GM19351 (cell line): Measurements from ENCODE around the gene PIK3C2G.
"Not testable (repeated sequence)": the region's sequence is repeated elsewhere in the genome, so short reads cannot be mapped to it uniquely, and the experiment has no call there.

Source experiments
- ATAC-seq: cut with Tn5 transposase; IDR thresholded peaks from one replicate; pipeline ENCODE4 v1.9.1; 2021; ENCODE audit warnings: mild to moderate bottlenecking, moderate library complexity; ENCODE audit not compliant: unreplicated experiment

The PIK3C2G gene

DNA sequence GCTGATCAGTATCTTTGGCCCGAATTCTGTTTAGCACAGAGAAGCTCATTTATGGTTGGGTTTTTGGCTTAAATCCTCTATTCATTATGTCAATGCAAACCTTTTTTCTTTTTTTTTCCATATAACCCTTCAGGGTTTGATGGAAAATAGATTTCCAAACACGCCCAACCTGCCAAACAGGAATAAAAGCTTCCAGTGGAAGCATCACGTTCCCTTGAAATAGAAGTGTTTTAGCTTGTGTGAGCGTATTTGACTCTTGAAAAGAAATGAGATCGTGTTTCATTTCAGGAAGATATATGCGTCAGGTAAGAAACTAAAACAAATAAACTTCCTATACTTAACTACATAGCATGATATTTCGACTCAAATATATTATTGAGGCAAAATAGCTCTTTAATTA is at the start of gene PIK3C2G:
Gene PIK3C2G, plus strand, starts transcription at position 246 of the 400 bp plus-strand sequence. CDS start 20,564 bp downstream, outside the sequence.
- no peak for ATAC-seq

DNA sequence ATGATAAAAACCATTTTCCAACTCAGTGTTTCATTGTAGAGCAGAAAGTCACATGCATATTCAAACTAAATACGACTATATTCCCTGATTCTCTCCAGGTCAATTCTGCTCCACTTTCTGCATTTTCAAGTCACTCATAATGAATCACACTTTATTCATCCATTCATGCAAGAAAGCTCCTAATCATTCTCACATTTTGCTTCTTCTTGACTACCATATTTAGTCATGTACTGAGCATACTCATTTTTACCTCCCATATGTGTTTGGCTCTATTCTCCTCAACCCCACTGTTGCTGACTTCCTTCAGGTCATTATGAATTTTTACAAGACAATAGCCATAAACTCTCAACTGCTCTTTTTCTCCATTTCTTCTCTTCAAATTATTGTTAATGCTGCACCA is 43.4 kb upstream of the PIK3C2G start:
- ATAC-seq: no peak

- no peak for ATAC-seq
Measured at GRCh38 chr12:18221726-18222125, 39.6 kb upstream of the PIK3C2G start.

GRCh38 chr12:18222699-18223098 is 38.6 kb upstream of the PIK3C2G start:
- no peak for ATAC-seq

DNA sequence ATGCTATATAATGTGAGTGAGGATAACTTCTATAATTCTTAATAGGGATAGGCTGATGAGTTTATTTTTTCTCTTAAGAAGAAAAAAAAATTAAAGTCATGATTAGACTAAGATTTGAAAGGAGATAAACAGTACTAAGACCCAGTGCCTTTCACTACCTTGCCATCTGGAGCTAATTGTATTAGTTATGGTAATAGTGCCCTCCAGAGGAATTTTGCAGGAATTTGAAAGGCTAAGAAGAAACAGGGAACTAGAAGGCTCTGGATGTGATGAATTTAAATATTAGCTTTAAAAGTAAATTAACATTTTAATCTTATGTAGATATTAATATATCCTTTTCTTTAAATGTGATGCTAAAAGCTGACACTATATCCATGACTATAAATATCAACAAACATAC is 36.6 kb upstream of the PIK3C2G start:
- ATAC-seq: no peak

DNA sequence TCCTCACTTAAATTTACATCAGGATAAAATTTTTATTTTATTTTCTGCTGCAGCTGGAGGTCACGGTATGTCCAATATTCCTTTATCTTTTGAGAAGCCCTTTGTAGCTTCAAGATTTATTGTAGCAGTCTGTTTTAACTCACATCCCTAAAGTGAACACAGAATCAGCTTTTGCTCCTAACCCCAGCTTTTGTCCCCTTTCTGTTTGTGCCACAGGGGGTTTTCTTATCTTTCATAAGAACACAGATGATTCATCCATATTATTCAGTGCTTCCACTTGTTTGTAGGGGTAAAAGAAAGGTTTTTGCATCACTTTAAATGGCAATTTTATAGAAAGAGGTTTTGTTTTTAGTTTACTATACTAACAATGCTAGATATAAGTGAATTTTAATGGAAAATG is 21.8 kb upstream of the PIK3C2G start:
- no peak for ATAC-seq

DNA sequence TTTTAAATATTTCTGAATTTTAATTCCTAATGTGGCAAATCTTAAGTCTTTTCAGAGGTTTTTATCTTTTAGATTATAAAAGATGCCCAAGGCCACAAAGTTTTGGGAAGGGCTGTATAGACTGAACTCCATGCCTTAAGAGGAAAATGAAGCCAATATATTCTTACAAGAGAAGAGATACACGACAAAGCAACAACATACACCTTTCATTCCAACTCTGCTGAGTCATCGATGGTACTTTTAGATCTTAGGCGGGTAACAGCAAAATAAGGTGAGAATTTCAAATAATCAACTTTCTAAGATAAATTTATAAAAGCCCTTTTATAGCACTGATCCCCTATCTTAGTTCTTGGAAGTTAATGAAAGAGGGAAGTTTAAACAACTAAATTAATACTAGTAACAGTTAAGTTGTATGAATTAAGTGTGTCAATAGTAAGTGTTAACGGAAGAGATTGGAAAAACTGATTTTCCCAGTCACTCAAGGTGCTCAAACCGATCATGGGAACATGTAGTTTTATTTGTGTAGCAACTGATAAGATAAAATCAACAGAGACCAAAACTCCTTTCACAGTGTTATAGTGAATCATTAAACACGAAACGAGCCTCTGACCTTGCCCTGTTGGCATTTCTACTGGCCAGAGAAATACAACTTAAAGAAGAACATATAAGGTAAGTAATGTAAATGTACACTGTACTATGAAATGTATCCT is 18.8 kb upstream of the PIK3C2G start:
- no peak for ATAC-seq

- ATAC-seq: no peak
Measured at GRCh38 chr12:18243238-18243637, 18.1 kb upstream of the PIK3C2G start.

DNA sequence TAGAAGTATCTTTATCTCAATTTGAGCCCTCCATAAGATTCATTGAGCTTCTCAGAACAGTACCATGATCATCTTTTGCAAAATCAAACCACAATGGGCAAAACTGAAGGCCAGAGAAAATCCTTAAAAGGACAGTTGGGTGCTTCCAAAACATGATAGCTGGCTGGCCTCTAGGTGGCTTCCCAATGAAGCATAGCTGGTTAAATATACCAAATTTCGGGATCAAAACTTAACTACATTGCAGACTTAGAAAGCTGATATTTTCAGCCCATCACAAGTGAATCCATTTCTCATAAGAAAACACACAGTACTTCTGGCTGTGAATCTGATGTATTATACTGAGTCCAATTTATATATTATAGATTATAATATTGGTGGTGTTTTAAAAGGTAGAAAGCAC is 15.3 kb upstream of the PIK3C2G start:
- no peak for ATAC-seq

DNA sequence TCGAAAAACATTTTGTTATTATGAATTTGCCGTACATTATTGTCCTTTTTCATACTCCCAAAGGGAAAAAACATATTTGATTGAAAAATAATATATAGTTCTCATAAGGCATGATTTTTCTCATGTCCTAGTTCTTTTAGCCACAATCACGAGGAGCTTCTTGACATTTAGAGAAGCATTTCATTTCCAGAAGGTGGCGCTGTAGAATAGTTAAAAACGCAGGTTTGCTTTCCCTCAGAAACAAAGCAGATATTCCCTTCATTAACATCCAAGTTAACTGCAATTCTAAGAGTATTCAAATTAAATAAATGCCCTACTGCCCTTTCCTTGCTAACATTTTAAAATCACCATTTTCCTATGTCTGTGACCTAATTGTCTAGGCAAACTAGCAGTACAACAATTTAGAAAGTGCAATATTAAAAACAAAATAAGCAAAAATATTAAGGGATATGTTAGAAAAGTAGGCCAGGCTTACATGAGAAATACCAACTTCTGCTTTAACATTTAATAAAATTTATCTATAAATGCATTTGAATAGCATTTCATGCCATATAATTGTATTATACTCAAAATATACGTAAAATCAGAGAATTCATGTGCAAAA is 10.9 kb upstream of the PIK3C2G start:
- peak; percentile 59 for ATAC-seq

DNA sequence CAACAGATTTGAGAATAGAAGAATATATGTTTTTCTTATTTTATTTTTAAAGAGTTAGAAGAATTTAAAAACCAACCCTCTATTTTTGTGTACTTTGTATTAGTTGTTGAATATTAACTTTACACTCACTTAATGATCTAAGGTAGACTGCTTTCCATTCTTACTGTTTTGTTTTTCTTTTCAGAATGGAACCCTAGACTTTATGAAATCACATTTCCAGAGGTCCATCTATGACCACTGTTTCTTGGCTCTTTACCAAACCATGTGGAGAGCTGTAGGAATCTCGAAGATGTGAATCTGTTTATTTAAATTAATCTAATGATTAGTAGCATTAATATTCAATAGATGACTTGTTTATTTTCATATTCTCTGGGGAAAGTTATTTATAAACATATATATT is 7.2 kb upstream of the PIK3C2G start:
- no peak for ATAC-seq

GRCh38 chr12:18255004-18255403 is 6.3 kb upstream of the PIK3C2G start:
- ATAC-seq: not testable (repeated sequence)

DNA sequence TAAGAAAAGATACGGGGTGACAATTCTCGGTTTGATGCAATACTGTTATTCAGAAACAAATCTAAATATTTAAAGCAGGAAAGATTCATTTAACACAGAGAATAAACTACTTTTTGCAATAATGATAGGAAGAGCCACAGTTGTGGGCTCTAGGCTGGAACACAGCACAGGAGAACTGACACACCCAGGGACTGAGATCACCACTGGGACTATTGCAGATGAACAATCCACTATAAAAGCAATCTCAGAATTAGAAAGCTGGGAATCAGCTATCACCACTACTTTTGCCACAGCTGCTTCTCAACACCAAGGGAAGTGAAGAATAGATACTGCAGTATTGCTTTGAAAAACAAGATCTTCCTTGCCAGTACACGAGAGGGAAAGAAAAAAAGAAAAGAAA is 4.1 kb upstream of the PIK3C2G start:
- no peak for ATAC-seq

DNA sequence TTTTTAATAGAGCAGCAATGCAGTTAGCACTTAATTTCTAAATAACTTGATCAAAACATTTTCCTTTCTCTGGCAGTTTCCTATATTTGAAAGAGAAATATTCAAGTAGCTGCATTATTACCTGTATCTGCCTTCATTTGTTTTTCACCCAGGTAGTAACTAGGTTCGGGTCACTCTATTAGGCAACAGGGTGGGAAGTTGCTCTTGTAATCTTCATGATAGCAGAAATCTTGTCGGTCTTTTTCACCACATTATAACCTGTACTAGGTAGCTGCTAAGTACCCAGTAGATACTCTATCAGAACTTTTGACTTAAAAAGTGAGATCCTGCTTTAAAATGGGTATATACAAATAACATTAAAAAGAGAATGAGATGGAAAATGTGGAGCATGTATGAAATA is 2.4 kb upstream of the PIK3C2G start:
- ATAC-seq: no peak

DNA sequence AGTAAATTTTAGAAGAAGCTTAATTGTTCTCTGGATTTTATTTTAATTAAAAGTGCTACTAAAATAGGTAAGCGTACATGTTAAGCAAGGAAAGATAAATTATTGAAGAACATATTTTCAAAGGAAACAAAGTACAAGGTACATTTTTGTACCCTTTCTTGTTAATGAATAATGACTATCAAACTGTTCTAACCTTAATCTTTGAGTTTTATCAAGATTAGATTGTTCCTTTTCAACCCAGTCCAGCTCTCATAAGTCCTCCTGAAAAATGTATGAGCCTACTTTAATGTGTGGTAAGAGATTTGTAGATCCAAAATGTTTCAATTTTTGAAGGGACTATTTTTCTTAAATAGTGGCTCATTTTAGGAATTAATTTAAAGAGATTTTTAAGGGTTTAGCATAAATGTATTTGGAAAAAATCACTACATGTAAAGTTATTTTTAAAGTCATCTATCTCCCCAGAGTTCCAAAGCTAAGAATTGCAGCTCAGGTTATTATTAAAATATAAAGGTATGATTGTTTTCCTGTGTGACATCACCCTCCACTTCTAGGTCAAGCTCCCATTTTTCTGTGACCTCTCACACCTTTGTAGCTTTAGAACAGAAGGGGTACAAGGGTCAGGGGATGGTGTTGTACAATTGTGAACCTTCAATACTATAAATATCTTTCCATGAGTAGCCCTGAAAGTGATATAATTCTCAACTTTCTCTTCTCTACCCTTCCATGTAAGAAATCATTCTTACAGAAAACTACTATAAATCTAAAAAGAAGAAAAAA is 1.2 kb upstream of the PIK3C2G start:
- no peak for ATAC-seq

DNA sequence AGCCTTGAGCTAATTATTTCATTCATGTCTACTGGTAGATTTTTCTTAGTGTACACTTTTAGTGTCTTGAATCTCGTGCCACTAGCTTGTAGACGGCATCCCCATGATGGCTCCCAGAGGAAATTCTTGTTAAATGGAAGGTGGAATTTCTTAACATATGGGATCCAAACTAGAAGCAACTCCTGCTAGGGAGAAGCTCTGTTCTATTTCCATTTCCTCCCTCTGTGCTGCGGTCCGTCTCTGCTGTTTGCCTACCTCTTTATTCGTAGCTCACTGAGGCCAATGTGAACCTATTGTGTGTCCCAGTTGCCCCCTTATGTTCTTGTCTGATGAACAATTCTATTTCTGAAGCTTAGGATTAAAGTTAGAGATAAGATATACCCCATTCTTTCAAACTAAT is 588 bp downstream of the PIK3C2G start:
- ATAC-seq: no peak

DNA sequence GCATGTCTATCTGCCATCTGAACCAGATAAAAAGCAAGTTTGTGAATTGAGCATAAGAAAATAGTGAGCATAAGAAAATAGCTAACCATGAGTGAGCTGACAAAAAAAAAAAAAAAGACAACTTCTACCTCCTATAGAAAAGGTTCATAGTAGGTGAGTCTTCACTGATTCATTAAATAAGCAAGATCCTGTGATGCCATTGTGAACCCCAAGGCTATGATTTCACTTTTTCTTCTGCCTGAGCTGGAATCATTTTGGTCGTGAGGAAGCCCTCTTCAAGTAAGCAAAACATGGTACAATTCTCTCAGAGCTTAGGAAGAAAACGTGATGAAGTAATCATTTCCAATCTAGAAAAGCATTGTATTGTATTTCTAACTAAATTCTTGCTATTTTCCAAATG is 1.2 kb downstream of the PIK3C2G start:
- ATAC-seq: no peak

DNA sequence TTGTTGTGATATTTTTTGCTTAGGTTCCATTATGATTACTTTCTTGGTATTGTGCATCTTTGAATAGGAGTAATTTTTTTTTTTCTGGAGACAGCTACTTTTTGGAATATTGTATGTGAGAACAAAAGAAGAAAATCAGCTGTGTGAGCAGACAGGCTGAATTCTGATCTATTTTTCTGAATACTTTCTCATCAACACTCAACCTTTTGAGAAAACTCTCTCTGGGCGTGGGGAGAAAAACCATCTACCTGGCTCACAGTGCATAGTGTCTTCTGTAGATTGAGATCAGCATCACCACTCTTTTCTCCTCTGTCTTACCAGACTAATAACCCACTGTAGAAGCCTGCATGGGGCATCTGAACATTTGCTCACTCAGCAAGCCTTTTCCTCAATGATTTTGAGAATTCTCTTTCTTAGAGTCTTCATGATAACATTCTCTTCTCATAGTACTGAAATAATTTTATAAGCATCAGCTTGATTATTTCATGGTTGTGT is 3.3 kb downstream of the PIK3C2G start:
- no peak for ATAC-seq

- no peak for ATAC-seq
Measured at GRCh38 chr12:18267427-18268099, 6.2 kb downstream of the PIK3C2G start.

- ATAC-seq: no peak
Measured at GRCh38 chr12:18270958-18271460, 9.7 kb downstream of the PIK3C2G start.

GRCh38 chr12:18275981-18276380 is 14.7 kb downstream of the PIK3C2G start:
- ATAC-seq: no peak
